Parathyroid adenoma (tissue), 2 donors: Measurements from ENCODE around the gene COL20A1.

Experiments
- H2AFZ ChIP-seq: fragments of 300-600 bp; sonication (generic); one replicate; pipeline ENCODE4 v1.7.0; 2017; ENCODE audit warnings: antibody characterized with exemption, mild to moderate bottlenecking
- H3K27ac ChIP-seq: fragments of 300-600 bp; sonication (generic); one replicate; pipeline ENCODE4 v1.7.0; 2017
- H3K27me3 ChIP-seq: fragments of 300-600 bp; sonication (generic); one replicate; pipeline ENCODE4 v1.7.0; 2017; ENCODE audit warnings: low read length; ENCODE audit not compliant: control insufficient read depth, insufficient read depth
- H3K36me3 ChIP-seq: fragments of 300-600 bp; sonication (generic); one replicate; pipeline ENCODE4 v1.7.0; 2017; ENCODE audit warnings: low read length; ENCODE audit not compliant: control insufficient read depth, insufficient read depth
- H3K4me1 ChIP-seq: fragments of 300-600 bp; sonication (generic); one replicate; pipeline ENCODE4 v1.7.0; 2017; ENCODE audit warnings: control low read depth
- H3K4me2 ChIP-seq: fragments of 300-600 bp; sonication (generic); one replicate; pipeline ENCODE4 v1.7.0; 2017; ENCODE audit warnings: low read length
- H3K4me3 ChIP-seq: fragments of 300-600 bp; sonication (generic); one replicate; pipeline ENCODE4 v1.7.0; 2017; ENCODE audit warnings: low read depth, low read length
- H3K79me2 ChIP-seq: fragments of 300-600 bp; sonication (generic); one replicate; pipeline ENCODE4 v1.7.0; 2017; ENCODE audit warnings: control low read depth
- H3K9ac ChIP-seq: fragments of 300-600 bp; sonication (generic); one replicate; pipeline ENCODE4 v1.7.0; 2017; ENCODE audit warnings: mild to moderate bottlenecking
- H3K9me3 ChIP-seq: fragments of 300-600 bp; sonication (generic); one replicate; pipeline ENCODE4 v1.7.0; 2017; ENCODE audit warnings: low read length; ENCODE audit not compliant: control insufficient read depth
- TF ChIP-seq, protein P1 (sequence below): fragments of 300-600 bp; sonication (generic); IDR thresholded peaks from one replicate; pipeline ENCODE4 v1.7.0; 2017; ENCODE audit warnings: antibody characterized with exemption, mild to moderate bottlenecking
- donor health status: primary hyperparathyroidism.

The COL20A1 gene

DNA sequence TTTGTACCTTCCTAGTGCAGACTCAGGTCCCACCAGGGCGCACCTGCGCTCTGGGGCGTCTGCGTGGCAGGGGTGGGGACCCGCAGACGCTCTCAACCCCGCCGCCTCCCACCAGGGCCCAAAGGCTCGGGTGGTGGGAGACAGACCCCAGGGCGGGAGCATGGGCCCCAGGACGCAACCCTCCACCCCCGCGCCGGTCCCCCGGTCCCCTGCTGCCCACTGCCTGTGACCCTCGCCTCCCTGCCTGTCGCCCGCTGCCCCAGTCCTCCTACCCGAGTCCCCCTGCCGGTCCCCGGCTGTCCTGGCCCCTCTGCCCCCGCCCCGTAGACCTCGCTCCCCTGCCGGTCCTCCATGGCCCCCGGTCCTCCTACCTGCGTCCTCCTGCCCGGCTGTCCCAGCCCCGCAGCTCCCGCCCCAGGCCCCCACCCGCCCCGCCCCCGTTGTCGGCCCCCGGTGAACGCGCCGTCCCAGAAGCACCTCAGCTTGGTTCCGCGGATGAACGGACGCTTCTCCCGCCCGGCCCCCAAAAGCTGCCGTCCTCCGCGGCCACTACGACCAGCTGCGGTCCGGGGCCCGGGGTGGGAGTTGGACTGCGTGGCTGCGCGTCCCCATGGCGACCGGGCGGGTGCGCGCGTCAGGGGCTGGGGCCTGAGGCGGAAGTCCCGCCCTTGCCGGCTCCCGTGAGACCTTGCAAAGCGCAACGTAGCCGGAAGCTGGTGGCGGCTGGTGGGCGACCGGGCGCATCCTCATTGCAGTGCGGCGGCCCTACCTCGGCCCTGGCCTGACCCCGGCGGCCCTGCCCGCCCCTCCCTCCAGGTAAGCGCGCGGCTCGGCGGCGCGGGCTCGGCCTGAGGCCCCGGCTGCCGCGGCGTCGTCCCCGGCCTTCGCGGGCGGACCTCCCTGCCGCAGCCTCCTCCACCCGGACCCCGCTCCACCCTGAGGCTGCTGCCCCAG lies 20.6 kb upstream of the COL20A1 start, which contains the start of gene ARFGAP1:
ARFGAP1 (plus strand) TSS at position 709 of the 954 bp plus-strand sequence. CDS start 2,768 bp downstream, outside the sequence.
- H3K27ac ChIP-seq: peak within 1 kb of the TSS; percentile 20
- peaks cover 12% of the 10 kb centered on the region for H3K79me2 ChIP-seq
- no peaks in the 10 kb centered on the region for H3K9me3 ChIP-seq
- no peaks in the 10 kb centered on the region for H3K4me1 ChIP-seq
- TF ChIP-seq, protein P1, sequence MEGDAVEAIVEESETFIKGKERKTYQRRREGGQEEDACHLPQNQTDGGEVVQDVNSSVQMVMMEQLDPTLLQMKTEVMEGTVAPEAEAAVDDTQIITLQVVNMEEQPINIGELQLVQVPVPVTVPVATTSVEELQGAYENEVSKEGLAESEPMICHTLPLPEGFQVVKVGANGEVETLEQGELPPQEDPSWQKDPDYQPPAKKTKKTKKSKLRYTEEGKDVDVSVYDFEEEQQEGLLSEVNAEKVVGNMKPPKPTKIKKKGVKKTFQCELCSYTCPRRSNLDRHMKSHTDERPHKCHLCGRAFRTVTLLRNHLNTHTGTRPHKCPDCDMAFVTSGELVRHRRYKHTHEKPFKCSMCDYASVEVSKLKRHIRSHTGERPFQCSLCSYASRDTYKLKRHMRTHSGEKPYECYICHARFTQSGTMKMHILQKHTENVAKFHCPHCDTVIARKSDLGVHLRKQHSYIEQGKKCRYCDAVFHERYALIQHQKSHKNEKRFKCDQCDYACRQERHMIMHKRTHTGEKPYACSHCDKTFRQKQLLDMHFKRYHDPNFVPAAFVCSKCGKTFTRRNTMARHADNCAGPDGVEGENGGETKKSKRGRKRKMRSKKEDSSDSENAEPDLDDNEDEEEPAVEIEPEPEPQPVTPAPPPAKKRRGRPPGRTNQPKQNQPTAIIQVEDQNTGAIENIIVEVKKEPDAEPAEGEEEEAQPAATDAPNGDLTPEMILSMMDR: no peak
- H3K36me3 ChIP-seq: no peaks in the 10 kb centered on the region
- H3K4me3 ChIP-seq: peak within 1 kb of the TSS; percentile 76
- peak within 1 kb of the TSS; percentile 99 for H3K4me2 ChIP-seq
- H2AFZ ChIP-seq: peak within 1 kb of the TSS; percentile 70
- H3K27me3 ChIP-seq: no peaks in the 10 kb centered on the region
- H3K9ac ChIP-seq: peak within 1 kb of the TSS; percentile 47

DNA sequence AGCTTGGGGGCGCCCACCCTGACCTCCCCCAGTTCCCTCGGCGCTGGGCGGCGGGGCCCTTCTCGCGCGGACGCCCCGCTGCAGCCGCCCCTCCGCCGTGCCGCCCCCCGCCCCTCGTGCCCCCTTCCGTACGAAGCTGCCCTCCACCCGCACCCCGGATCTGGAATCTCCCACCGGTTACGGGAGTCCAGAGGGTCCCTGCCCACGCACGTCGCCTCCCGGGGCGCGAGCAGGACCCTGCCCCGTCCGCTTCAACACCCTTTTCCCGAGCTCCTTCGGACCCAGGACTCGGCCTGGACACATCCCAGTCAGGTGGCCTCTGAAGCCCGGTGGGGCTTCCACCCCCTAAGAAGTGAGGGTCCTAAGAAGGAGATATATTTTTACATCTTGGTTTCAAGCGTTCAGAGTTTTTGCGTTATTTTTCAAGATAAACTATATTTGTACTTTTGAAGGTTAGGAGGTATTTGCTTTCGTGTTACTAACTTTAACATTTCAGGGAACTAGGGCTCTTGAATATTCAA lies 19.9 kb upstream of the COL20A1 start:
- peaks cover 12% of the 10 kb centered on the region for H3K79me2 ChIP-seq
- no peak overlapping the region for H2AFZ ChIP-seq
- no peak overlapping the region for H3K27ac ChIP-seq
- H3K9ac ChIP-seq: peak overlapping the region; percentile 46
- TF ChIP-seq, protein P1: no peak
- no peaks in the 10 kb centered on the region for H3K27me3 ChIP-seq
- no peaks in the 10 kb centered on the region for H3K36me3 ChIP-seq
- H3K9me3 ChIP-seq: no peaks in the 10 kb centered on the region
- peak overlapping the region; percentile 76 for H3K4me3 ChIP-seq
- peak overlapping the region; percentile 99 for H3K4me2 ChIP-seq
- no peaks in the 10 kb centered on the region for H3K4me1 ChIP-seq

DNA sequence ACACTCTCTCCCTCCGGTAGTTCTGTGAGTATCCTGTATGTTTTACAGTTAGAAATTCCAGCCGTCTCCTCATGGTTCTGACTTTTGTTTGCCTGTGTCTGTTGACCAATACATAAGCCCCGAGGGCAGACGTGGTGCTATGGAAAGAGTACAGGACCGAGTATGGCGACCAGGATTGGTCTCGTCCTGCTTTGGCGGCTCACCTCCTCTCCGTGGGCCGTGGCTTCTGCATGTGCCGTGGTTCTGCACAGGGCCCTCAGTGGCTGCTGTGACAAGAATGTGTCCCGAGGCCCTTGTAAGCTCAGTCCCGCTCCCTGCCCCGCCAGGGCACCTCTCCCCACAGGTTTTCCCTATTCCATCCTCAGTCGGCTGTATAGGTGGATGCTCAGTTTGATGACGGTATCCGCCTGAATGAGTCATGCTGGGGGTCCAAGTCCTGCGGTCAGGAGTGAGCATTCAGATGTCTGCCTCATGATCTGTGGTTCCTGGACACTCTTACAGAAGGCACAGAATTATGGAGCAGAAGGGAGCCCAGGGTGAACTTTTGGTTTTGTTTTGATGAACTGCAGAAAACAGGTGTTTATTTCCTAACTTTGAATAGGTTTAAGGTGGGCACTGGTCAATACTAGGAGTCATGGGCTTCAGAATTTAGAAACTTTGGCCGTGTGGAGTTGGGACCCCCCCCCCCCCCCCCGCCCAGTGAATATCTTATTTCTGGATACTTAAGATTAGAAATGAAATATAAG lies 19.2 kb upstream of the COL20A1 start:
- TF ChIP-seq, protein P1: no peak
- Histone ChIP-seq H3K4me1 (no peaks in the 10 kb centered on the region), H2AFZ (no peak overlapping the region), H3K27me3 (no peaks in the 10 kb centered on the region), H3K27ac (no peak overlapping the region), H3K9ac (no peak overlapping the region), H3K36me3 (no peaks in the 10 kb centered on the region), H3K9me3 (no peaks in the 10 kb centered on the region), H3K79me2 (peaks cover 12% of the 10 kb centered on the region), H3K4me3 (peak overlapping the region; percentile 76), H3K4me2 (peak overlapping the region; percentile 99)

DNA sequence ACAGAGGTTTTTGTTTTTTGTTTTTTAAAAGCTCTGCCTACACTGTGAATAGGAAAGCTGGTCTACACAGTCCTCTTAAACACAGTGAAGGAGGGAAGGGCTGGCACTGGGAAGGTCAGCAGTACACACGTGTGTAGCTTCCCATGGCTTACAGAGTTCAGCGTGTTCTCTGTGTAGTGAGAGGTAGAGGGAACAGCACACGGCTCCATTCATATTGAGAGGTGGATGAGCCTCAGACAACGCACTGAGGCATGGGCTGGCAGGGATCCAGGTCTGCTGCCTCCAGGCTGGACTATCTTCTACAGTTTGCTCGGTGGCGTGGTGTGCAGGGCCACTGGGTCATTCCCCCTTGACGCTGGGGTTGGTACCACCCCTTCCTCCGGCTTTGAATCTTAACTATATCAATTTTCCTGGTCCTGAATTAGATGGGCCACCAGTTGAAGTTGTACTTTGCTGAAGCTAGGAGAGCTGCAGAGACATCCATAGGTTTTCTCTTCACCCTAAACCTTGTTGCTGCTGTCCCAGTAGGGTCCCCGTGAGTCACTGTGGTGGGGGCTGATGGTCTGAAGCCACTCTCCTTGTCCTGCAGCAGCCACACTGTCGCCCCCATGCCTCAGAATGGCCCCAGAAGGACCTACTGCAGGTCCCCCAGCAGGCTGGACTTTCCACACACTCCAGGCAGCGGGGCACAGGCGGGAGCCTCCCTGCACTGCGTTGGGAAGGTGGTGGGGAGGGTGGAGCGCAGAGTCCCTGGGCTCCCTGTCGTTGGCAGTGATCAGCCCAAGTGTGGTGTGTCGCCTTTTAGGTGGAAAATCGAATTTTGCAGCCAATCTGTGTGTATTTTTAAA lies 18.4 kb upstream of the COL20A1 start:
- H3K9me3 ChIP-seq: no peaks in the 10 kb centered on the region

More for the DNA sequence above, 18.4 kb upstream of the COL20A1 start:
- TF ChIP-seq, protein P1: no peak
- Histone ChIP-seq H3K4me2 (no peak overlapping the region), H3K4me3 (no peak overlapping the region), H3K9ac (no peak overlapping the region), H3K27ac (no peak overlapping the region), H3K79me2 (peaks cover 12% of the 10 kb centered on the region), H3K4me1 (no peaks in the 10 kb centered on the region), H3K27me3 (no peaks in the 10 kb centered on the region), H3K36me3 (no peaks in the 10 kb centered on the region), H2AFZ (no peak overlapping the region)
